Frontal cortex (tissue), 4 donors: ENCODE results near the gene GPANK1. TPM values are rescaled to one million over a fixed set of nuclear protein-coding genes. Genes with fewer than 3 reads are reported as not detected.

Experiments
- DNase-seq, 2 donors: peaks; one replicate each; pipeline ENCODE4 v3.0.0; 2012; ENCODE audit warnings: low spot score in 2 of 2
- FAIRE-seq: peaks from 2 replicates; lab custom pipeline; 2012; peaks lifted over from hg19 to GRCh38; lab: Jason Lieb, UNC
- total RNA-seq: library from RNA; depleted of rRNA; stranded (reverse); fragments of >200 nt; gene quantifications from one replicate; pipeline ENCODE4 v1.2.3, GENCODE V29; 2014
- donor health status: control.
- donor health status: control.
- donor health status: control.

GPANK1 gene
- total RNA-seq, 1 donor from 2014 or later, result 11.4 TPM

DNA sequence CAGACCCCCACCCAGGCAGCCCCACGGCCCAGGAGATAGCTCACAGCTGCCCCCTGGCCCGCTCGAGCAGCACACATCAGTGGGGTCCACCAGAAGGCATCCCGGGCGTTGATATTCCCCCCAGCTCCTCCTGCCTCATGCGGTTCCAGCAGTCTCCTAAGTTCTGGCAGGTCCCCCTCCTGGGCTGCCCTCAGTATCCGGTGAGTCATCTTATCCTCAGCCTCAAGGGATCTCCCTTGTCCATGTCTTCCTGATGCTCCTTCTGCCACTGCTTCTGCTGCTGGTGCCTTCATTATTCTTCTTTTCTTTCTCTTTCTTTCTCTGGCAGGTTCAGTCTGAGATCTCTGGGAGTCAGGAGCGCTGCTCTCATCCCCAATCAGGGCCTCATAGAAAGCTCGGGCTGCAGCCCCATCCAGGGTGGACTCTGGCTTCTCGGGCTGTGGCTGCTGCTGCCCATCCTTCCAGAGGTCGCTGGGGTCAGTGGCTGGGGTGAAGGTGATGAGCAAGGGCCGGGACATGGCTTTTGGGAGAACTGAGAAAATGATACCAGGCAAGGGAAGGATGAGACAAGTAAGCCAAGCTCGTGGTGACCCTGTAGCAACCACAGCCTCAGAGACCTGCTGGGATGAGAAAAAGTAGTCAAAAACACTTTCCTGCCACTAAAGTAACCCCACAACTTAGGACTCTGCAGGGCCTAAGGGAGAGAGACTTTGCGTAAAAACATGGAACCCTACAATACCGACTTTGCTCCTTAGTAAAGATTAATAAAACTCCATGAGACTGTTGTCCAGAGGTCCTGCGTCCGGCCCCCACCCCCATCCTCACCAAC lies 622 bp downstream of the GPANK1 start:
- peak in 1 of 2 donors; percentile 58 for DNase-seq
- no peak for FAIRE-seq

DNA sequence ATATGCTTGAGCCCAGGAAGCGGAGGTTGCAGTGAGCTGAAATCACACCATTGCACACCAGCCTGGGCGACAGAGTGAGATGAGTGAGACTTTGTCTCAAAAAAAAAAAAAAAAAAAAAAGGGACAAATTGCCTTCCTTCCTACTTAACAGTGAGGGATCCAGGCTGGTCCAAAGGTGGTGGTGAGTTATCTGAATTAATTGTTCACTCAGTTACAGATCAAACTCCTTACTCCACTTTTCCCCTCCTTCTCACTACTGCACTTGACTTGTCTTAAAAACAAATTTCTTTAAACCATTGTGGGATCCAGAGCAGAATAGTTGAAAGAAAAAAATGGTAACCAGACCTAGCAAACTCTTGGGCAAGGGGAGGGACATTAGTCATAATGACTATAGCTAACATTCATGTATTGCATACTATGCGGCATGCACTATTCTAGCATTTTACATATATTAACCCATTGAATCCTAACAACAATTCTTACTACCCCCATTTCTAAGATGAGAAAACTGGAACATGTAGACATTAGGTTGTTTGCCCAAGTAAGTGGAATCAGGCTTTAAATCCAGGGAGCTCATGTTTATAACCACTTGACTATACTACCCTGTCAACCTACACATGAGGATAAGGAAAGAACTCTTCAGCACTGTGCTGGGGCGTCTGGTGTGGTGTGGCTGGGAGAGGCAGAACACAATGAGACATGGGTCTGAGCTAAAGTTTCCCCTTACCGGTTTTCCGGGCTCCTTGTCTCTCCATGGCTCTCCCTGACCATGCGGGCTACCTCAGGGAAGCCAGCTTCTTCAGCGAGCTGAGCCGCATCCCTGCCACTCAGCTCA lies 1.5 kb downstream of the GPANK1 start:
- FAIRE-seq, result no peak
- DNase-seq, result no peak

DNA sequence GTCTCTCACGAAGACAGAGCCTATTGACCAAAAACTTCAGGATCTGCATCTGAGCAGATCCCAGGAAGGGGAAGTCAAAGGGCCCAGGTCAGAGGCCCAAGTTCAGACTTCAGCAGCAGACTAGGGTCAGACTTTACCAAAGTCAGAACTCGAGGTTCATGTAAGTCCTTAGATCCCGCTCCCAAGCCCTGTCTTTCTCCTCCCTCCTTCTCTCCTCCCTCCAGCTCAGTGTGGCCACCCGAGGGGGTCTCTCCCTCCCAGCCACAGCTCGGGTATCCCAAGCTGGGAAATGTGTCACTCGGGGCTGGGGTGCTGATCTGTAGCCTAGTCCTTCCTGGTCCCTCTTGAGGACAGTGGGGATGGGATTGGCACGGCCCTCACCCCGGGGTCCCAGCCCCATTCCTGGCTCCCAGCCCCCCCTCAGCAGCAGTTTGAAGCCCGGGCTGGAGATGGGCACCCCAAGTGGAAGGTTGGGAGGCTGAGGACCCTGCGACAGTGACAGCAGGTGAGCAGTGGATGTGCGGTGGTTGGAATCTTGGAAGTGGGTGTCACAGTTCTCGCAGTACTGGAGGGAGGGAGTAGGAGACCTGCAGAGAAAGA lies 2.6 kb downstream of the GPANK1 start:
- FAIRE-seq (no peak), DNase-seq (no peak)

DNA sequence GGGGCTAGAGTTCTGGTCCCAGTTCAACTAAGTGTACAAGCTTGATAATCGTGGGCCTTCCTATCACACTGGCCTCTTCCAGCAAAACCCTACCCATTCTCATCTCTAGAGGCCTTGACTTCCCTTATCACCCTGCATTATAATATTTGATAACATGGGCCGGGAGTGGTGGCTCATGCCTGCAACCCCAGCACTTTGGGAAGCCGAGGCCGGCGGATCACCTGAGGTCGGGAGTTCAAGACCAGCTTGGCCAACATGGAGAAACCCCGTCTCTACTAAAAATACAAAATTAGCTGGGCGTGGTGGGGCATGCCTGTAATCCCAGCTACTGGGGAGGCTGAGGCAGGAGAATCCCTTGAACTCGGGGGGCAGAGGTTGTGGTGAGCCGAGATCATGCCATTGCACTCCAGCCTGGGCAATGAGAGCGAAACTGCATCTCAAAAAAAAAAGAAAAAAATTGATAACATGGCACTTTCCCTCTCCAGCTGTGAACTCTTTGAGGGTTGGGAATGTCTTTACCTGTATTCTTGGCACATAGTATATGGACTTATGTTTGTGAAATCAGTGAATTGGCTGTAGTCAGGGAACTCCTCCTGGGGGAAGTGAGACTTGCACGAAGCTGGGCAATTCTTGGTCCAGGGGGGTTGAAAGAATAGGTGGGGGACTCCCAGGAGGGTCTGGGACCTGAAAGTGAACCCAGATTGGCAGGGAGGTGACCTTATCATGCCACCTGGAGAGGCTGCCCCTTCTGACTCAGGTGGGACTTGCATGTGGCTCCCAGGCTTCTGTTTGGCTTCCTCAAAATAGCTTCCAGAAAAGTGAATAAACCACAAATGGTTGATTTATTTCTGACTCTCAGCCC lies 3.3 kb downstream of the GPANK1 start:
- no peak for DNase-seq
- FAIRE-seq, result no peak

DNA sequence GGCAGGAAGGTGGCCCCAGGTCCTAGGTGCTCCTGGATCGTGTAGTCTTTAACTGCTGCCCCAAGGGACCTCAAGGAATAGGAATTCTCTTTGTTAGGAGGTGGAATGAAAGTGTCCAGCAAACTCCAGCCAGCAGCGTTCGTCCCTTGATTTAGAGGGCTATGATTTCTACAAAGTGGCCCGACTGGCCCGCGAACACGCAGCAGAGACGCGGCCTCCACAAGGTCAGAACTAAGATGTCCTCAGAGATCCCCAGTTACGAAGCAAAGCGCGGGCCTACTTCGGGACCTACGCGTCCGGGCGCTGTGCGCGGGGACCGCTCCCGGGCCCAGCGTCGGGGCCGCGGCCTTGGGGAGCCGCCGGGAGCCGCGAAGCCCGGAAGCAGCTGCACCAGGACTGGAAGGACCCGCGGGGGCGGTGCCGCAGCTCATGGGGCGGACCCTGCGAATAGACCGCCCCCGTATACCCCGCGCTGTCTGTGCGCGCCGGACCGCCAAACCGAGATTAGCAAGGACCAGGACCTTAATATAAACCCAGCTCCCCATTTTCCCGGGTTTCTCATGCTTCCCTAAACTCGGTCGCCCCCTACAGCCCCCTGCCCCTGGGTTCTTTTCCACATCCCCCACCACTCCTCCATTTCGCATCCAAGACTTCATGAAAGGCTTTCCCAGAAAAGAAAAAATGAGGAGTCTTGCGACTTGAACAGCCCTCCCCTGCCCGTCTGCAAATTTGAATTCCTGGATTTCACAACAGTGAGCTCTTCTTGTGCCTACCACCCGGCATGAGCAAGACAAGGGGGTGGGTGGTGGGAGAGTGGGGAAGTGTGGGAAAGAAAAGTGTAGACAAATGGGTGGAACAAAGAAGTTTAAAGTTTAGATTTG lies 4.2 kb downstream of the GPANK1 start, which contains the start of gene C6orf47:
Gene C6orf47 (minus strand): TSS at position 398 of the 881 bp plus-strand sequence. CDS start 831 bp downstream, outside the sequence.
- peak; percentile 75 to 87 for DNase-seq
- no peak for FAIRE-seq

DNA sequence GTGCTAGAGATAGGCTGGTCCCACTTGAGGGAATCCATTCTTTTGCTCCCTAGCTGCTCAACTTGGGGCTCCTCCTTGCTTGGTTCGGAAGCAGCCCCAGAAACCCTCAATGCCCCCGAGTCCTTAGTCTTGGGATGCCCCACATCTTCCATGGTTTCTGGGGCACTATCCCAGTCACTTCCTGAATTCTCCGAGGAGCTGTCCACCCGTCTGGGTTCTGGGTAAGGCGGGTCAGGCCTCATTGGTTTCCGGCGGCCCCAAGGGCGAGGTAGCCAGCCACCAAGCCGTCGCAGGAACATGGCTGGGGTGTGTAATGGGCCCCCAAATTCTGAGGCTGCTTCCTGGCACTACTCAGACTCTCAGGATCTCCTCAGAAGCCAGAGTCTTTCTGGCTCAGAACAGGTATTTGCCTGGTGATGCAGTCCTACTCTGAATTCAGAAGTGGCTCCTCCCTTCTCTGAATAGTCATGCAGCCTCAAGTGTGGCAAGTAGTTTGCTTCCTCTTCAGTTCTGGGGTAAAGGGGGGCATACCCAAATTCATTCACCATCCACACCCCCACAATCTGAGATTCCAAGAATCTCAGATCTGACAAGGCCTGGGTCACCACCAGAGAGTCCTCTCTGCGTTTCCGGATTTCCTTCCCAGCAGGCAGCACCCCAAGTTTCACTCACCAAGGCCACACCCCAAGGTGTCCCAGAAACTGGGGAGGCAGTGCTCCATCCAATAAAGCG lies 5.0 kb downstream of the GPANK1 start:
- no peak for DNase-seq
- FAIRE-seq, result no peak

DNA sequence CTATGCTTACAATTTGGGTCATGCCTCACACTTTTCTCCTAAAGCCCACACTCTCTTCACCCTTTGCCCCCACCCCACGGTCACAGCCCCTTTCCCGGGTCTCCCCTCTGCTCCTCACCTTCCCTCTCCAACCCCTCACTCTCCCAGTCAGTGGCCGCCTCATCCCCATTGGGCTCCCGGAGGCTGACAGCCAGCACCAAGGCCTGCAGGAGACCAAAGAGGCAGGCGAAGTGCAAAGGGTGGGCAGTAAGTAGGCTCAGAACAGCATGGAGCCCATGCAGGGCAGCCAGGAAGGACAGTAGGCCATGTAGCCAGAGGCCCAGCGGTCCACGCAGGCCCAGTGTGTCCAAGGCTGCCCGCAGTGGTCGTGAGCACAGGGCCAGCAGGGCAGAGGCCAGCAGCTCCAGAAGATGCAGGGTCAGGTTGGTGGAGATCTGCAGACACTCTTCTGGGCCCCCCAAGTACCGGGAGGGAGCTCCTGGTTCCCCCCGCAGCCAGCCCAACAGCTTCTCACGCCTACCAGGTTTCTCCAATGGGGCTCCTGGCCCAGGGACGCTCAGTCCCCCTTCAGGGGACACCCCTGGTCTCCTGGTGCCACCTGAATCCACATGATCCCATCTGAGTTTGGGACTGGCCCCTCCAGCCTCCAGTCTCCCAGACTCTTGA lies 5.7 kb downstream of the GPANK1 start:
- no peak for DNase-seq
- FAIRE-seq, result no peak

DNA sequence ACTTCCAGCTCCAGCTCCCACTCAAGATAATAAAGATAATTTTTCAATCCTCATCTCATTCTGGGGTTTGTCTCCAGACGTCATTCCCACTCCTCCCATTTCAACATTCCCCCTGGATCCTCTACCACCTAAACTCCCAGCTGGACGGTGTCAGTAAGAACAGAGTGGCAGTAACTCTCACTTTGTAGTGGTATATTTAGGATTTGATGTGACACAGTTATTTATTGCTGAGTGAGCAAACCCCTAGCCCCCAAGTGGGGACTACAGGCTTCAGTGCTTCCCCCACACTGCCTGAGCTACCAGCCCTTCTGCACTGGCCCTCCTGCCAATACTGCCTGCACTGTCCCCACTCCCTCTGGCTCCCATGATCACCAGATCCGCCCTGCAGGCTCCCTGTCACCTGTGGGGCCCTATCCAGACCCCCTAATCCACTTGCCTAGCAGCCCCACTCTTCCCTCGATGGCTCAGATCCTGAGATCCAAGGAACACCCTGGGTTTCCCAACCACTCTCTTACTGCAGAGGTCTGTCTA lies 6.6 kb downstream of the GPANK1 start:
- no peak for DNase-seq
- FAIRE-seq, result no peak

DNA sequence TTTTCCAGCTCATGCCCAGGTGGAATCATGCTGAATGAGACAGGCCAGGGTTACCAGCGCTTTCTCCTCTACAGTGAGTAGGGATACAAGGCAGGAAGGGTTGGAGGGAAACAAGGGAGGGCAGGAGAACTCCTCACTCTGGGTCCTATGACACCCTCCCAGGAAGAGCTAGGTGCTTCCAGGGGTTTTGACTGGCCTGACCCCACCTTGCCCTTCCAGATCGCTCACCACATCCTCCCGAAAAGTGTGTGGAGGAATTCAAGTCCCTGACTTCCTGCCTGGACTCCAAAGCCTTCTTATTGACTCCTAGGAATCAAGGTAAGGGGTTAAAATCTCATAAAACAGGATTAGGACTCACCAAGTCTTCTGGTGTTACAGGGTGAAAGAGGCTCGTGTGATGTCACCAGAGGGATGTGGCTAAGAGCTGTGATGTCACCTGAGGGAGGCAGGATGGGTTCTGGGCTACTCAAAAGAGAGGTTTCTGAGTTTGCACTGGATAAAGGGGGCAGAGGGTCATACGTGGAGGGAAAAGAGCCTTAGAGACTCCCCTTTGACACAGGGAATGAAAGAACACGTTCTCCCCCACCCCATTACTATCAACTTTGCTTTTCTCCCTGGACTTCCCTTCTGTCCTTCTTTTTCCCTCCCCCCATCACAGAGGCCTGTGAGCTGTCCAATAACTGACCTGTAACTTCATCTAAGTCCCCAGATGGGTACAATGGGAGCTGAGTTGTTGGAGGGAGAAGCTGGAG lies 7.2 kb downstream of the GPANK1 start:
- DNase-seq, result no peak
- no peak for FAIRE-seq

DNA sequence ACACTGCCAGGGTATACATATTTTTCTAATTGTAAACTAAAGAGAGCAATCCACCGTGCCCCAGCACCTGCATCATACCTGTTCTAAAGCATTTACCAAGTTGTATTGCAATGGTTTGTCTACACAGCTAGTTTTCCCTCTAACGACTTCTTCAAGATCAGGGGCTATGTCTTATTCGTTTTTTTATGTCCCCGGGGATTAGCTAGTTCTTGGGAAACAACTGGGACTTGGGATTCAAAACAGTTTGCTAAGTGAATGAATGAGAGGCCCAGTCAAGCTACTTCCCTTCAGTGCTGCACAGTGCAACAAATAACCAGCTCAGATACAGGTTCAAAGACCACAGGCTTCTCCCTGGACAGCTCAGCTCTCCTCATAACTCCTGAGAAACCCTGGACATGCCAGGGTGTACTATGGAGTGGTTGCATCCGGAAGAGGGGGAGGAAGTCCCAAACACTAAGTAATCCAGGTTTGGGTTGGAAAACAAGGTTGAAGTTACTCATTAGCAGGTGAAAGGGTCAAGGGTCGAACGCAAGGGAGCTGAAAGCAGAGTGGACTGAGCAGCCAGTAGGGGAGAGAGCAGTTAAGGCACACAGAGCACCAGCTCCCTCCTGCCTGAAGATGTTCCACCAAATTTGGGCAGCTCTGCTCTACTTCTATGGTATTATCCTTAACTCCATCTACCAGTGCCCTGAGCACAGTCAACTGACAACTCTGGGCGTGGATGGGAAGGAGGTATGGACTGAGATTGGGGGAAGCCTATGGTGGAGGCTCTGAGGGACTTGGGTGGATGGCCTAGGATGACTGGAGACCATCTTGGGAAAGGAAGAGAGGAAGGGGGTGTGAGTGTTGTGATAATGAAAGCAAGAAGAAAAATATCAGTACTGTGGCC lies 9.2 kb downstream of the GPANK1 start, which contains the start of gene APOM:
Gene APOM (plus strand): TSS at position 546 of the 889 bp plus-strand sequence. CDS start 73 bp downstream, at position 619.
- no peak for FAIRE-seq
- no peak for DNase-seq

DNA sequence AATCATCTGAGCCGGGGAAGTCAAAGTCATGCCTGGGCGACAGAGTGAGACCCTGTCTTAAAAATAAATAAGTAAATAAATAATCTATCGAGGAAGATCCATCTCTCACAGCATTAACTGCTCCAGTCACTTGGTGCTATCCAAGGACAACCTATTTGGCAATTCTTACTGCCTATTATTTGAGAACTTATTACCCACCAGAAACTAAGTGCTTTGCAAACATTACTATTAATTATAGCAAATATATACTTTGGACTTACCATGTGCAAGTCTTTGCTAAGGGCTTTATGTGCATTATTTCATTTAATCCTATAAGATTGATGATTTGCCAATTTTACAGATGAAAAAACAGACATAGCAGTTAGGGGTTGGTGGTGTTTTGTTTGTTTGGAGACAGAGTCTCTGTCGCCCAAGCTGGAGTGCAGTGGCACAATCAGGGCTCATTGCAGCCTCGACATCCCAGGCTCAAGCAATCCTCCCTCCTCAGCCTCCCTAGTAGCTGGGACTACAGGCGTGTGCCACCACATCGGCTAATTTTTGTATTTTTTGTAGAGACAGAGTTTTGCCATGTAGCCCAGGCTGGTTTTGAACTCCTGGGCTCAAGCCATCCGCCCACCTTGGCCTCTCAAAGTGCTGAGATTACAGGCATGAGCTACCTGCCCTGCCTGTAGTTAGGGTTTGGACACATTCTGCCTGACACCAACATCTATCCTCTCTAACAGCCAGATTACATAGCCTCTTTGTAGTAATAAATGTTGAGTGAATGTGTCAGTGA lies 10.0 kb downstream of the GPANK1 start:
- DNase-seq (no peak), FAIRE-seq (no peak)

DNA sequence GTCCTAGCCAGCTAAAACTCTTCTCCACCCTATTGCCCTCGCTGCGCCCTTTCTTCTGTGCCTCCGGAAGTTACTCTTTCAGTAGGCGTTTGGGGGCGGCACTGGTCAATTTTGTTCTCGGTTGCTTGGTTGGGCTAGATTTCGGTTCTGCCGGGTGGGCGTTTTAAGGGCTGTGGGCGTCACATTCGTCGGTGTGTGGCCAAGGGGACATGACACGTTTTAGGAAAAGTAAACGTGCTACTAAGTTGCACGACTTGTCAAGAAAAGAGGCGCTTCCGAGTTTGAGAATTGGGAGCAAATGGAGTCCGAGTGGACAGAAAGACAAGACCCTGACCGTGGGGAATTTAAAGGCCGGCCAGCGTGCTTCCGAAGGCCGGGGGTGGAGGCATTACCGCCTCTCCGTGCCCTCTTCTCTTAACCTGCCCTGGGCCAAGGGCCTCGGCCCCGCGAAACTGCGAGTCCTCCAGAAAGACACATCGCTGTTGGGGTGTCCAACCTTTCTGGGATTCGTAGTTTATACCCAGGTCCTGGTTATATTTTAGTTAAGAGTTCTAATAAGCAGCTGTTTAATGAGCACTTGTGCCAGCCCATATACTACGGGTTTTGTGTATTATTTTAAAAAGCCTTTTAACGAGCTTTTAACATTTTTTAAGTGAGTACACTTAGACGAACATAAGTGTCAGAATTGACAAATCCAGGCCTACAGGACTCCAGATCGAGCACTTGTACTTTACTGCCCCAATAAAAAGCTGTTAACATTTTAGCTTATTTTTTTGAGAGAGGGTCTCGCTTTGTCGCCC lies 11.7 kb downstream of the GPANK1 start:
- FAIRE-seq (no peak), DNase-seq (peak; percentile 88 to 90)

DNA sequence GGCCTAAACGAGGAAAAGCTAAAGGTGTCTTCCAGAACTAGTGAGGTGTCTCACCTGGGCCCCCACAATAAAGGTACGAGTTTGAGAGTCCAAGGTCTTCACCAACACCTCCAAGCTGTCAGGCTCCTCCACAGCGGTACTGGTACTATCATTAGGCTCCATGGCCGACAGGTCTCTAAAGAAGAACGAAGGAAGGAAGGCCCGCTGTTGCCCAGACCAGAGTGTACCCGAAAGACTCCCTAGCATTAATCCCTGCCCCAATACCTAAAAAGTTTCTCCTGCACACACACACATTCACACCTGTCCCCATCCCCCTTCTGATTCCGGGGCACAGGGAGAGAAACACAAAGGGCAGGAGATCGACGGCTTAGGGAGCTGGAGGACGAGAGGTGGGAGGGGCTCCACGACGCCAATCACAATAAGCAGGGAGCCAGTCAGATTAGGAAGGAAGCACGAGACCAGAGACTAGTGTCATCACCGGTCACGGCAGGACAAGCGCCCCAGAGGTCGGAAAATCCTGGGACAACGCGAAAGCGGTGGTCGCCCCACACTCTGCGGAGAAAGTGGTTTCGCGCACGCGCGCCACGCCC lies 13.1 kb downstream of the GPANK1 start:
- DNase-seq (peak; percentile 66 to 80), FAIRE-seq (no peak)
